ENCODE results near the gene LTA4H. TPM values are rescaled to one million over a fixed set of nuclear protein-coding genes. Genes with fewer than 3 reads are reported as not detected.

The LTA4H gene
- total and polyA plus RNA-seq, 2 of the 4 experiments (the other 2 are of a cell fraction) = 41.0 to 43.3 TPM

DNA sequence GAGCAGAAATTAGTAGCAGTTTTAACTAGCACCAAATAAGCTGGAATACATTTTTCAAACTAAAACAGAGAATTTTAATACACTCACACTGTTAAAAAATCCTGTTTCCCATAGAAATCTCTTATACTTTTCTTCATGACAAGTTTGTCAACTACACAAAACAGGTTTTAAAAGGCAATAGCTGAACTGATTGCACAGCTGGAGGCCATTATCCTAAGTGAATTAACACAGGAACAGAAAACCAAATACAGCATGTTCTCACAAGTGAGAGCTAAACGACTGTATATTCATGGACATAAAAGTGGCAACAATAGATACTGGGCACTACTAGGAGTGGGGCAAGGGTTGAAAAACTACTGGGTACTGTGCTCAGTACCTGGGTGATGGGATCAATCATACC lies 27.7 kb downstream of the LTA4H start:
- Histone ChIP-seq H3K36me3 (ENCODE audit: control insufficient read depth, insufficient read depth, low read length) (peaks cover 22% of the 10 kb centered on the region), H3K9me1 (ENCODE audit: insufficient read depth, low read length) (peaks cover 4% of the 10 kb centered on the region; the same call in 1 of the 2 replicates), H2BK15ac (ENCODE audit: low read depth, low read length) (no peak overlapping the region), H3K79me1 (ENCODE audit: low read depth in 1 of 2, low read length in 2 of 2) (no peaks in the 10 kb centered on the region), H4K91ac (ENCODE audit: insufficient read depth, low read depth, low read length) (no peak overlapping the region), H2BK5ac (ENCODE audit: low read depth, low read length, poor library complexity, severe bottlenecking) (no peak overlapping the region), H4K20me1 (ENCODE audit: insufficient read depth, low read length) (no peaks in the 10 kb centered on the region), H3K9me3 (ENCODE audit: control insufficient read depth, insufficient read depth, low read length) (no peaks in the 10 kb centered on the region), H3K27me3 (ENCODE audit: control insufficient read depth, insufficient read depth, low read length) (no peaks in the 10 kb centered on the region), H3K14ac (replicated peaks; ENCODE audit: low read depth, low read length) (no peak overlapping the region), H2AK5ac (ENCODE audit: low read depth, low read length) (no peak overlapping the region), H2BK120ac (ENCODE audit: low read depth, low read length) (no peak overlapping the region), H3K4me3 (ENCODE audit: insufficient read depth, low read depth, low read length) (no peak overlapping the region), H4K8ac (ENCODE audit: low read depth in 2 of 2, low read length in 2 of 2) (no peak overlapping the region), H4K5ac (ENCODE audit: low read depth, low read length) (no peak overlapping the region), H3K27ac (ENCODE audit: insufficient read depth, low read length) (no peak overlapping the region), H2AFZ (replicated peaks; ENCODE audit: low read length, poor library complexity) (no peak overlapping the region), H3K9ac (ENCODE audit: low read depth, low read length) (no peak overlapping the region), H3K23ac (ENCODE audit: low read depth, low read length) (no peak overlapping the region), H2AK9ac (replicated peaks; ENCODE audit: low read depth, low read length, poor library complexity) (no peak overlapping the region), H3K4ac (ENCODE audit: low read depth, low read length) (no peak overlapping the region), H2BK20ac (ENCODE audit: low read depth, low read length) (no peak overlapping the region), H3K4me2 (ENCODE audit: low read depth, low read length) (no peak overlapping the region), H3K18ac (ENCODE audit: low read depth, low read length) (no peak overlapping the region), H3K4me1 (ENCODE audit: control insufficient read depth, insufficient read depth, low read length) (no peaks in the 10 kb centered on the region), H3K56ac (ENCODE audit: extremely low read depth, insufficient read depth, low read length) (no peak overlapping the region)
- CTCF ChIA-PET = interaction anchor here (0.5 kb wide), 1 partner anchor 579 kb away, joined by 3 read pairs; no protein-coding TSS in a partner anchor
- intact Hi-C loops (cut with micrococcal nuclease) (no loop called here), in situ Hi-C loops (cut with MboI; ENCODE audit: low sequenced_read_pairs) (no loop called here), dilution Hi-C loops (cut with HindIII; ENCODE audit: low sequenced_read_pairs, unreplicated experiment) (no loop called here)
- DNase-seq = no peak
- BruUV-seq (replicated peaks) = no TSS peak
- WGBS, 2 experiments (ENCODE audit: extremely low coverage in 2 of 2, insufficient read length in 1 of 2) = no CpG with 5 or more reads among the region's 1 CpG
- TF ChIP-seq MAFK (IDR thresholded peaks at IDR 0.05; ENCODE audit: low read depth, low read length) = no peak
- no peak for TF ChIP-seq CHD1 (IDR thresholded peaks at IDR 0.05; ENCODE audit: low read depth, low read length)
- TF ChIP-seq POLR2A (IDR thresholded peaks at IDR 0.05; ENCODE audit: low read depth, low read length) = no peak
- no peak for TF ChIP-seq RAD21 (IDR thresholded peaks at IDR 0.05; ENCODE audit: low read length)
- TF ChIP-seq FOS (IDR thresholded peaks at IDR 0.05; ENCODE audit: low read depth, low read length) = no peak
- TF ChIP-seq CEBPB (IDR thresholded peaks at IDR 0.05; ENCODE audit: low read depth, low read length) = no peak
- TF ChIP-seq, protein P1, sequence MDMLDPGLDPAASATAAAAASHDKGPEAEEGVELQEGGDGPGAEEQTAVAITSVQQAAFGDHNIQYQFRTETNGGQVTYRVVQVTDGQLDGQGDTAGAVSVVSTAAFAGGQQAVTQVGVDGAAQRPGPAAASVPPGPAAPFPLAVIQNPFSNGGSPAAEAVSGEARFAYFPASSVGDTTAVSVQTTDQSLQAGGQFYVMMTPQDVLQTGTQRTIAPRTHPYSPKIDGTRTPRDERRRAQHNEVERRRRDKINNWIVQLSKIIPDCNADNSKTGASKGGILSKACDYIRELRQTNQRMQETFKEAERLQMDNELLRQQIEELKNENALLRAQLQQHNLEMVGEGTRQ (IDR thresholded peaks at IDR 0.05; ENCODE audit: low read depth, low read length) = no peak
- TF ChIP-seq SMC3 (IDR thresholded peaks at IDR 0.05; ENCODE audit: low read depth, low read length) = no peak
- TF ChIP-seq NFE2L2 (IDR thresholded peaks at IDR 0.05; ENCODE audit: low read depth, low read length) = no peak
- TF ChIP-seq RFX5 (IDR thresholded peaks at IDR 0.05; ENCODE audit: low read depth, low read length) = no peak
- TF ChIP-seq, protein P2, sequence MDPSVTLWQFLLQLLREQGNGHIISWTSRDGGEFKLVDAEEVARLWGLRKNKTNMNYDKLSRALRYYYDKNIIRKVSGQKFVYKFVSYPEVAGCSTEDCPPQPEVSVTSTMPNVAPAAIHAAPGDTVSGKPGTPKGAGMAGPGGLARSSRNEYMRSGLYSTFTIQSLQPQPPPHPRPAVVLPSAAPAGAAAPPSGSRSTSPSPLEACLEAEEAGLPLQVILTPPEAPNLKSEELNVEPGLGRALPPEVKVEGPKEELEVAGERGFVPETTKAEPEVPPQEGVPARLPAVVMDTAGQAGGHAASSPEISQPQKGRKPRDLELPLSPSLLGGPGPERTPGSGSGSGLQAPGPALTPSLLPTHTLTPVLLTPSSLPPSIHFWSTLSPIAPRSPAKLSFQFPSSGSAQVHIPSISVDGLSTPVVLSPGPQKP (IDR thresholded peaks at IDR 0.05; ENCODE audit: borderline replicate concordance, low read depth, low read length) = no peak
- TF ChIP-seq, protein P3, sequence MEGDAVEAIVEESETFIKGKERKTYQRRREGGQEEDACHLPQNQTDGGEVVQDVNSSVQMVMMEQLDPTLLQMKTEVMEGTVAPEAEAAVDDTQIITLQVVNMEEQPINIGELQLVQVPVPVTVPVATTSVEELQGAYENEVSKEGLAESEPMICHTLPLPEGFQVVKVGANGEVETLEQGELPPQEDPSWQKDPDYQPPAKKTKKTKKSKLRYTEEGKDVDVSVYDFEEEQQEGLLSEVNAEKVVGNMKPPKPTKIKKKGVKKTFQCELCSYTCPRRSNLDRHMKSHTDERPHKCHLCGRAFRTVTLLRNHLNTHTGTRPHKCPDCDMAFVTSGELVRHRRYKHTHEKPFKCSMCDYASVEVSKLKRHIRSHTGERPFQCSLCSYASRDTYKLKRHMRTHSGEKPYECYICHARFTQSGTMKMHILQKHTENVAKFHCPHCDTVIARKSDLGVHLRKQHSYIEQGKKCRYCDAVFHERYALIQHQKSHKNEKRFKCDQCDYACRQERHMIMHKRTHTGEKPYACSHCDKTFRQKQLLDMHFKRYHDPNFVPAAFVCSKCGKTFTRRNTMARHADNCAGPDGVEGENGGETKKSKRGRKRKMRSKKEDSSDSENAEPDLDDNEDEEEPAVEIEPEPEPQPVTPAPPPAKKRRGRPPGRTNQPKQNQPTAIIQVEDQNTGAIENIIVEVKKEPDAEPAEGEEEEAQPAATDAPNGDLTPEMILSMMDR (conservative IDR thresholded peaks at IDR 0.05; ENCODE audit: low read depth, low read length) = no peak
- no peak for TF ChIP-seq MXI1 (IDR thresholded peaks at IDR 0.05; ENCODE audit: borderline replicate concordance, low read depth, low read length)
- TF ChIP-seq MAZ (IDR thresholded peaks at IDR 0.05; ENCODE audit: borderline replicate concordance, low read depth, low read length) = no peak
- TF ChIP-seq BHLHE40 (IDR thresholded peaks at IDR 0.05; ENCODE audit: low read depth, low read length) = no peak
- POLR2A ChIA-PET (ENCODE audit: unreplicated experiment) = no interaction called here
- no peak for ATAC-seq (ENCODE audit: low read depth)

Measured in IMR-90 (cell line).